ENCODE data around the gene SPP1.

DNA sequence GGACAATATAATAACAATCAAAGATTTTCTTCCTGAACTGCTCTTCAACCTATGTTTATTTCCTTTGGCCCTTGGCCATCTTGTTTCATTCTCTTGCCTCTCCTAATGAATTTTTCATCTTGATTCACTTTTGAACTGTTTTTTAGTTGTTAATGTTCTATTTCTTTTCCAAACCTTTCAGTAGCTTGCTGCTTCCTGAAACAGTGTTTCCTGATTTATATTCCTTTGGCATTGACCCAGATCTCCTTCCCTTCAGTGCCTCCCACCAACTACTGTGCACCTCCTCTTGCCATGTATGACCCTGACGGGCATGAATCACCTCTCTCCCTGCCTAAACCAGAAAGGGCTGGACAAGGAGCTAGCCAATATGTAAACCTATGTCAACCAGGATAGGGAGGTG, 25.6 kb upstream of the SPP1 start:
- TF ChIP-seq, protein P1, sequence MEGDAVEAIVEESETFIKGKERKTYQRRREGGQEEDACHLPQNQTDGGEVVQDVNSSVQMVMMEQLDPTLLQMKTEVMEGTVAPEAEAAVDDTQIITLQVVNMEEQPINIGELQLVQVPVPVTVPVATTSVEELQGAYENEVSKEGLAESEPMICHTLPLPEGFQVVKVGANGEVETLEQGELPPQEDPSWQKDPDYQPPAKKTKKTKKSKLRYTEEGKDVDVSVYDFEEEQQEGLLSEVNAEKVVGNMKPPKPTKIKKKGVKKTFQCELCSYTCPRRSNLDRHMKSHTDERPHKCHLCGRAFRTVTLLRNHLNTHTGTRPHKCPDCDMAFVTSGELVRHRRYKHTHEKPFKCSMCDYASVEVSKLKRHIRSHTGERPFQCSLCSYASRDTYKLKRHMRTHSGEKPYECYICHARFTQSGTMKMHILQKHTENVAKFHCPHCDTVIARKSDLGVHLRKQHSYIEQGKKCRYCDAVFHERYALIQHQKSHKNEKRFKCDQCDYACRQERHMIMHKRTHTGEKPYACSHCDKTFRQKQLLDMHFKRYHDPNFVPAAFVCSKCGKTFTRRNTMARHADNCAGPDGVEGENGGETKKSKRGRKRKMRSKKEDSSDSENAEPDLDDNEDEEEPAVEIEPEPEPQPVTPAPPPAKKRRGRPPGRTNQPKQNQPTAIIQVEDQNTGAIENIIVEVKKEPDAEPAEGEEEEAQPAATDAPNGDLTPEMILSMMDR (conservative IDR thresholded peaks at IDR 0.05 in 1 of 2, IDR thresholded peaks at IDR 0.05 in 1 of 2; ENCODE audit: extremely low read depth in 1 of 2, insufficient read depth in 1 of 2, low read depth in 1 of 2, low read length in 2 of 2) = no peak
- no peak for TF ChIP-seq EZH2 (IDR thresholded peaks at IDR 0.05; ENCODE audit: borderline replicate concordance, low read length)
